DOHH2 (cell line): ENCODE results near the gene CHRM1.

Experiments
- H3F3A ChIP-seq: fragments of 200-600 bp; sonication (generic), shearing (Covaris generic); 2 replicates; pipeline ENCODE4 v1.6.0; 2016; ENCODE audit warnings: antibody characterized with exemption, mild to moderate bottlenecking; ENCODE audit not compliant: control insufficient read depth, insufficient read depth
- H3K27ac ChIP-seq: fragments of 200-600 bp; sonication (generic); 2 replicates; pipeline ENCODE4 v1.5.1; 2014; ENCODE audit warnings: low read depth, mild to moderate bottlenecking, low read length, moderate library complexity
- H3K27me3 ChIP-seq: fragments of 200-600 bp; sonication (generic); 2 replicates; pipeline ENCODE4 v1.6.1; 2014; ENCODE audit warnings: mild to moderate bottlenecking, low read length, mixed read lengths; ENCODE audit not compliant: control insufficient read depth
- H3K36me3 ChIP-seq: fragments of 200-600 bp; sonication (generic); 2 replicates; pipeline ENCODE4 v1.6.1; 2014; ENCODE audit warnings: mild to moderate bottlenecking, low read length, moderate library complexity, mixed read lengths; ENCODE audit not compliant: control insufficient read depth
- H3K4me1 ChIP-seq: fragments of 200-600 bp; sonication (generic); 2 replicates; pipeline ENCODE4 v1.6.1; 2014; ENCODE audit warnings: mild to moderate bottlenecking, low read length, mixed read lengths; ENCODE audit not compliant: control insufficient read depth
- H3K4me2 ChIP-seq: fragments of 200-600 bp; sonication (generic); 2 replicates; pipeline ENCODE4 v1.6.0; 2014; ENCODE audit warnings: mild to moderate bottlenecking, low read length, moderate library complexity
- H3K4me3 ChIP-seq: fragments of 200-600 bp; sonication (generic); 2 replicates; pipeline ENCODE4 v1.5.1; 2014; ENCODE audit warnings: mild to moderate bottlenecking, low read length, mixed read lengths
- H3K79me2 ChIP-seq: fragments of 200-600 bp; sonication (generic); 2 replicates; pipeline ENCODE4 v1.6.1; 2014; ENCODE audit warnings: mild to moderate bottlenecking, low read length, mixed read lengths; ENCODE audit not compliant: control insufficient read depth
- H3K9me2 ChIP-seq: fragments of 200-600 bp; sonication (generic); replicated peaks from 2 replicates; pipeline ENCODE4 v1.6.1; 2014; ENCODE audit warnings: mild to moderate bottlenecking, low read length, mixed read lengths; ENCODE audit not compliant: control insufficient read depth
- H3K9me3 ChIP-seq: fragments of 200-600 bp; sonication (generic); 2 replicates; pipeline ENCODE4 v1.6.1; 2014; ENCODE audit warnings: antibody characterized with exemption, low read length, mixed read lengths; ENCODE audit not compliant: control insufficient read depth, insufficient read depth
- H4K20me1 ChIP-seq: fragments of 200-600 bp; sonication (generic); 2 replicates; pipeline ENCODE4 v1.6.0; 2014; ENCODE audit warnings: low read depth, mild to moderate bottlenecking, antibody characterized with exemption, low read length, moderate library complexity; ENCODE audit not compliant: control insufficient read depth, insufficient read depth
- CTCF ChIP-seq: fragments of 200-600 bp; sonication (generic); IDR thresholded peaks from one replicate; pipeline ENCODE4 v1.5.1; 2014; ENCODE audit warnings: antibody characterized with exemption, mild to moderate bottlenecking, low read depth, low read length; ENCODE audit not compliant: poor library complexity, severe bottlenecking
- EZH2phosphoT487 ChIP-seq: fragments of 200-600 bp; sonication (generic); IDR thresholded peaks from 2 replicates; pipeline ENCODE4 v1.6.1; 2017; ENCODE audit warnings: borderline replicate concordance, mild to moderate bottlenecking, antibody characterized with exemption, low read length, moderate library complexity, mixed read lengths

Gene CHRM1

GRCh38 chr11:62909107-62909894, 11.9 kb downstream of the CHRM1 start:
- Histone ChIP-seq H3F3A (no peaks in the 10 kb centered on the region), H3K27me3 (peaks cover 32% of the 10 kb centered on the region), H3K27ac (no peak overlapping the region), H3K4me2 (no peak overlapping the region), H3K4me3 (no peak overlapping the region), H3K9me2 (no peaks in the 10 kb centered on the region), H3K36me3 (no peaks in the 10 kb centered on the region), H3K9me3 (no peaks in the 10 kb centered on the region), H3K79me2 (no peaks in the 10 kb centered on the region), H3K4me1 (no peaks in the 10 kb centered on the region), H4K20me1 (no peaks in the 10 kb centered on the region)
- no peak for TF ChIP-seq EZH2phosphoT487
- peak; percentile 72 for TF ChIP-seq CTCF

- no peaks in the 10 kb centered on the region for H3K4me1 ChIP-seq
- no peaks in the 10 kb centered on the region for H3F3A ChIP-seq
- no peaks in the 10 kb centered on the region for H3K36me3 ChIP-seq
- no peak overlapping the region for H3K4me2 ChIP-seq
- peaks cover 32% of the 10 kb centered on the region for H3K27me3 ChIP-seq
- no peaks in the 10 kb centered on the region for H3K9me3 ChIP-seq
- H3K27ac ChIP-seq = no peak overlapping the region
- H3K9me2 ChIP-seq = no peaks in the 10 kb centered on the region
- H4K20me1 ChIP-seq = no peaks in the 10 kb centered on the region
- TF ChIP-seq CTCF (no peak), EZH2phosphoT487 (no peak)
- H3K4me3 ChIP-seq = no peak overlapping the region
- no peaks in the 10 kb centered on the region for H3K79me2 ChIP-seq
These were observed 12.6 kb downstream of the CHRM1 start for GRCh38 chr11:62908468-62909072.

GRCh38 chr11:62905927-62906531, 15.1 kb downstream of the CHRM1 start:
- H3K79me2 ChIP-seq = no peaks in the 10 kb centered on the region
- H3K4me3 ChIP-seq = no peak overlapping the region
- peaks cover 42% of the 10 kb centered on the region for H3K27me3 ChIP-seq
- no peaks in the 10 kb centered on the region for H3K4me1 ChIP-seq
- H3K27ac ChIP-seq = no peak overlapping the region
- no peaks in the 10 kb centered on the region for H3F3A ChIP-seq
- TF ChIP-seq EZH2phosphoT487 (no peak), CTCF (peak; percentile 98)
- no peaks in the 10 kb centered on the region for H3K9me3 ChIP-seq
- no peaks in the 10 kb centered on the region for H4K20me1 ChIP-seq
- H3K4me2 ChIP-seq = no peak overlapping the region
- no peaks in the 10 kb centered on the region for H3K9me2 ChIP-seq
- H3K36me3 ChIP-seq = no peaks in the 10 kb centered on the region
